ENCODE measurements around the gene FGD3.
A peak's percentile ranks its signal among the peaks of the same experiment; 100 is the strongest.

FGD3 gene

DNA sequence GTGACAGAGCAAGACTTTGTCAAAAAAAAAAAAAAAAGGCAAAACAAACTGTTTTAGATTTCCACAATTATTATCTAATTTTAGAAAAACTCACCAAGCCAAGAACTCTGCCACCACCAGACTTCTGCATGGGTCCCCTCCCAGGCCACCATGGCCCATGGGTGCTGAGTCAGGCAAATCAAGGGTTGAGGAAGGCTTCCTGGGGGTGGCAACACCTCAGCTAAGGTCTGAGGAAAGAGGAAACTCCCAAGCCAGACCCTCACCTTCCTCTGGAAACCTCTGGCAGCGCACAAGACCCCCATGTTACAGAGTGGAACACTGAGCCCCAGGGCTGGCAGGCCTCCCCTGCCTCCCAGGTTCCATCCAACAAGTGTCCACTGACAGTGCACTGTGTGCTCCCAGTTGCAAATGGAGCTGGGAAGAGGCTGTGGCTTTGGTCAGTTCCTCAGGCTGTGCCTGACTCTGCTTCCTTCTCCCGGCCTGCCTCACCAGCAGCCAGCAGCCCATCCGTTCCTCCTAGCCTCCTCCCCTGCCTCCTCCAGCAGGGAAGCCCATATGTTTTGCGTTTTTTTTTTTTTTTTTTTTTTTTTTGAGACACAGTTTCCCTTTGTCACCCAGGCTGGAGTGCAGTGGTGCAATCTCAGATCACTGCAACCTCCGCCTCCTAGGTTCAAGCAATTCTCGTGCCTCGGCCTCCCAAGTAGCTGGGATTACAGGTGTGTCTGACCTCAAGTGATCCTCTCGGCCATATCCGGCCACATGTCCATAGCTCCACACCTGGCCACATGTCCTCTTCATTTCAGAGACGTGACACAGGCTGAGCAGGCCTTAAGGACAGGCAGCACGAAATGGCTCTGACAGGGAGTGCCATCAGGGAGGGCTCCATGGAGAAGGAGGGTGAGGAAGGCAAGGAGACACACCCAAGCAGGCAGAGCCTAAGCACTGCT, 107.7 kb downstream of the FGD3 start:
- no peak for DNase-seq

DNA sequence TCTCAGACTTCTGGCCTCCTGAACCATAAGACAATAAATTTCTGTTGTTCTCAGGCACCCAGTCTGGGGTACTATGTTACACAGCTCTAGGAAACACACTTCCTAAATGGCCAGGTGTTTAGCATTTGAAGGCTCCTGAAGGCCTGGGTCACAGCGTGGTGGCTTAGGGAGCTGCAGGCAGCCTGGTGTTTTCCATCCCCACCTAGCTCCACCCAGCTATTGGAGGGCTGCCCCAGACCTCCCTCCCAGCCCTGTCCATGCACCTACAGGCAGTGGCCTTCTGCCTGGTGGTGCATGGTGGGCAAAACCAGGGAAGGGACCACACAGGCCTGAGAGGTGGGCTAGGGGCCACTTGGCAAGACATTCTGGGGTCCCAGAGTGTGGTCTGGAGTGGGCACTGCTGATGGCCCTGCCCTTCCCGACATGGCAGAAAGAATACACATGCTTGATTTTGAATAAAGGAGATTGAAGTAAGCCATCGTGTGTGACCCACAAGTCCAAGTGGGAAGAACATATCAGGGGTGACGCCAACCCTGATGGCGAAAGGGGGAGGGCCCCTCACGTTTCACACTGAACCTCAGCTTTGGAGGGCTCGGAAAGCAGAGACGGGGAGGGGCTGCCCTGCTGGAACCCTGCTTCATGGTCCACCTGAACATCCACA, 109.8 kb downstream of the FGD3 start:
- no peak for DNase-seq

DNA sequence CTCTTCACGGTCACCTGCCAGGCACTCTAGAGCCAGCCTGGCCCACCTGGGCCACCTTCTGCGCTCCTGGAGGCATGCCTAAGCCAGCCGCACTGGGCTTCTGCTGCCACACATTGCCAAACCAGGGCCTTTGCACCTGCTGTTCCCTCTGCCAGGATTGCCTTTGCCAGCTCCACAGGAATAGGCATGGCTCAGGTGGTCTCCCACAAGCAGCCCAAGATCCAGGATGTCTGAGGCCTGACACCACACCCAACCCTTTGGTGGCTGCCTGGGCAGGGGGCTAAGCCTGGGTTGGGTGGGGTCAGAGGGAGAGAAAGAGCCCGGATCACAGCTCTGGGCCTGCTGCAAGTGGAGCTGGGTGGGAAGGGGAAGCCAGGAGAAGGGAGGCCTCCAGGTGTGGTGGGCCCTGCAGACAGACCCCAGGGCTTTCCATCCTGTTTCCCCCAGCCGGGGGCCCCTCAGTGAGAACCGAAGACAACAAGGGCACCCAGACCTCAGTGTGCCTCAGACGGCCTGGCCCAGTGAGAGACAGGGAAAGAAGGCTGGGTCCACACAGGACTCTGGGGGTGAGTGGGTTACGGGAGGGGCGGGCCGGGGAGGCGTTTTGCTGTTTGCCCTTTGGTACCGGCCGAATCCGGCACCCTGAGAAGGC, 110.5 kb downstream of the FGD3 start:
- no peak for DNase-seq

DNA sequence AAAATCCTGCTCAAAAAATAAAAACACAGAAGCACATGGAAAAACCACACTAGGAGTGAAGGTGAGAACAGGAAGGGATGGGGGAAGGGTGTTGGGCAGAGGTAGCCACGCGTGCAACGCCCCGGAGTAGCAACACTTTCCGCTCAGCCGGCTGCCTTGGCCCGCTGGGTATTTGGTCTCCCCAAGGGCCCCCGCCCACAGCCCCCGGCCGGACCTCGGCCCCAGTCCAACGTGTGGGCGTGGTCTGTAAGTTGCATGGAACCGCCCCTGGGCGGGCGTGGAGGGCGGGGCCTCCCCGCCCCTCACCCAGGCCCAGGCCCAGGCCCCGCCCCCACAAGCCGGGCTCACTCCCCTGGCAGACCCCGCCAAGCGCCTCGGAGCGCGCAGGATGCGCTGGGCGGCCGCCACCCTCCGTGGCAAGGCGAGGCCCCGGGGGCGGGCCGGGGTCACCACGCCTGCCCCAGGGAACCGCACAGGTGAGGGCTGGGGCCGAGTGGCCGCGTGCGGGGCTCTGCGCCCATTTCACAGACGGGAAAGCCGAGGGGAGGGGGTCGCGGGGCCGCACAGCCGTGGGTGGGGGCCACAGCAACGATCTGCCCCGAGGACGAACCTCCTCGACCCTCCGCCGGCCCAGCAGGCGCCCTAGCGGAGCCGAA, 111.2 kb downstream of the FGD3 start, which contains the start of gene SUSD3:
Gene SUSD3, plus strand, starts transcription at position 347 of the 656 bp plus-strand sequence. Its CDS starts 42 bp downstream, at position 389.
- DNase-seq, result peak; percentile 81 to 86

DNA sequence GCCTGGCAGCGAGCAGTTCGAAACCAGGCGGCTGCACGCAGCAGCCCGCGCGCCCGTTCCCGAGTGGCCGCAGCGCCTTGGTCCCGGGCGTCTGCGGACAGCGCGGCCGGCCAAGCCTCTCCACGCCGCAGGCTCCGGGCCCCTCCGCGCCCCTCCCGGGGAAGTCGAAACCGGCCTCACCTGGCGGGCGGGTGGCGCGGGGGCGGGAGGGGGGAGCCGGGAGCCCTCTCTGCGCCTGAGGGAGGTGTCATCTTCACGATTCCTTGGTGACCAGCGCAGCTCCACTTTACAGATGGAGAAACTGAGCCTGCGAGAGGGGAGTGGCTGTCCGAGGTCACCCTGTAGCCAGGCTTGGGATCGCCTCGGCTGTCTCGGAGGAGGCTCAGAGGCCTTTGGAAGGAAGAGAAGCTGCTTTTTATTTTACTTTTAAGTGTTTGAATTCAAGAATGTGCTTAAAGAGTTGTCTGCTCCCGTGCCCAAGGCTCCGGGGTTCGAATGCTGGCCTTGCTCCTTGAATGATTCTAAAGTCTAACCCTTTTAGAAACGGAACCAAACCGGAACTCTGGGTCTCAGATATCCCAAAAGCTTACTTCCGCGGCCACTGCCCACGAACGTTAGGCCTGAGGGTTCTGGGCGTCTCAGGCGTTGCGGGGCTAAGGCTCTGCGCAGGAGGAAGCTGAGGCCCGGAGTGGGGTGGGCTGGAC, 111.8 kb downstream of the FGD3 start:
- peak; percentile 60 to 61 for DNase-seq

DNA sequence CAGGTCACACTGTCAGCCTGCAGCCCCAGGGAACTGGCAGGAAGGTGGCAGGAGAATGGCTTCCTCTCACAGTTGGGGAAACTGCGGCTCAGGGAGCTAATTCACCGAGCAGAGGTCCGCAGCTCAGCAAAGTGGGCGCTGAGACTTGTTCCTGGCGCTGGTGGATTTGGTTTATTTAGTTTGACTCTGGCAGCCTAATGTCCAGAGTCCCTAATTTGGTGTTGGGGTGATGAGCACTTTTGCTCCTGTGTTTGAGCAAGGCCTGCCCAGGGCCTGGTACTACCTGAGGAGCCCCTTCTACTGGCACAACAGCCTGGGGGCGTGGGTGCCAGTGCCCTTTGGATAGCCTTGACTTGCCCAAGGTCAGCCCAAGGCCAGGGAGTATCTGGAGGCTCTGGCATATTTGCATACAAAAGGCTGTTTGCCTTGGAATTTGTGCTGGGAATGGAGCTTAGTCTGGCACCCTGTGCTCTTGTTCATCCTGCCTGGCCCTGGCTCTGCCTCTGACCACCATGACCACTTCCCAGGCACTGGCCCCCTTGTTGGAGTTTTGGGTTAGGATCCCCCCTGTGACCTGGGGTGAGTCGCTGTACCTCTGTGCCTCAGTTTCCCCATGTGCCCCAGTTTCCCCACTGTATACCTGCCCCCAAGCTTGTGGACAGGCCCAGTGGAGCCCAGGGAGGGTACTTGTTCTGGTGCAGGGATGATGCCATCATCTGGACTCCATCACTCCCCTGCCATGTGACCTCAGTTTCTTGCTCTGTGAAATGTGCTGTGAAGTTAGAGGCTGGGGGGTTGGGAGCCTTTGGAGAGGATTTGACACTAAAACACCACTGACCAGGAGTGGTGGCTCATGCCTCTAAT, 112.6 kb downstream of the FGD3 start:
- DNase-seq, result no peak

DNA sequence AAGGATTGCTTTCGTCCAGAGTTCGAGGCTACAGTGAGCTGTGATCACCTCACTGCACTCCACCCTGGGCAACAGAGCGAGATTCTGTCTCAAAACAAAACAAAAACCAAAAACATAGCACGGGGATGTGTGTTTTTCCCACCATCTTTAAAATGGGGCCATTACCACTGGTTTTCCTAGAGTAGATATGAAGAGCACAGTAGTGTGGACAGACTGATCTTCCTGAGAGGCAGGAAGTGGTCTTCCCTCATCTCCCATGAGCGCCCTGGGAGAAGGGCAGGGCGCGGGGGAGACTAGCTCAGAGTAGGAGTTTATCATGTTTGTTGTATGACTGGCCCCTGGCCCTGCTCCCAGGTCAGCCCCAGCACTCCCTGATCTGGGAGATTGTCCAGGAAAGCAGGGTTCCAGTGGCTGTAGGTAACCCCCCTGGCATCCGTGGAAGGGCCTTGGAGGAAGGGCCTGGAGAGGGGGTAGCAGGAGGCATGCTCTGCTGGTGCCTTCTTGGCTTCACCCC, 113.5 kb downstream of the FGD3 start:
- DNase-seq, result no peak

DNA sequence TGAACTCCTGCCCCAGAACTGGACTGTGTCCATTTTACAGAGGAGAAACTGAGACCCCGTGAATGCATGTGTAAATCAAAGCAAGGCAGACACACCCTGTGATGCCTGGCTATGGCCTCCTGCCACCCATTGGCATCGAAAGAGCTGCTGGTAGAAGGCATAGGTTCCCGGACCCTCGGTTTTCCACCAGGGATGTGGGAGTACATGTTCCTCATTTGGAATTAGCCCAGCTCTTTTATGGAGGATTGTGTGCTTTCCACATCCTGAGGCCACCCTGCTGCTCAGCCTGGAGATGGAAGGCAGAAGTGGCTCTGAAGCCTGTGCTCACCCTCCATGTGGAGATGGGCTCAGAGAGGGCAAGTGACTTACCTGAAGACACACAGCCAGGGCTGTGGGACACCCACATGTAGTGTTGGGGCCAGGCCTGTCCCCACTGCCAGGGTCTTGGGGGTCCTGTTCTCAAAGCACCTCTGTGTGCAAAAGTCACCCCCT, 114.0 kb downstream of the FGD3 start:
- DNase-seq, result no peak

DNA sequence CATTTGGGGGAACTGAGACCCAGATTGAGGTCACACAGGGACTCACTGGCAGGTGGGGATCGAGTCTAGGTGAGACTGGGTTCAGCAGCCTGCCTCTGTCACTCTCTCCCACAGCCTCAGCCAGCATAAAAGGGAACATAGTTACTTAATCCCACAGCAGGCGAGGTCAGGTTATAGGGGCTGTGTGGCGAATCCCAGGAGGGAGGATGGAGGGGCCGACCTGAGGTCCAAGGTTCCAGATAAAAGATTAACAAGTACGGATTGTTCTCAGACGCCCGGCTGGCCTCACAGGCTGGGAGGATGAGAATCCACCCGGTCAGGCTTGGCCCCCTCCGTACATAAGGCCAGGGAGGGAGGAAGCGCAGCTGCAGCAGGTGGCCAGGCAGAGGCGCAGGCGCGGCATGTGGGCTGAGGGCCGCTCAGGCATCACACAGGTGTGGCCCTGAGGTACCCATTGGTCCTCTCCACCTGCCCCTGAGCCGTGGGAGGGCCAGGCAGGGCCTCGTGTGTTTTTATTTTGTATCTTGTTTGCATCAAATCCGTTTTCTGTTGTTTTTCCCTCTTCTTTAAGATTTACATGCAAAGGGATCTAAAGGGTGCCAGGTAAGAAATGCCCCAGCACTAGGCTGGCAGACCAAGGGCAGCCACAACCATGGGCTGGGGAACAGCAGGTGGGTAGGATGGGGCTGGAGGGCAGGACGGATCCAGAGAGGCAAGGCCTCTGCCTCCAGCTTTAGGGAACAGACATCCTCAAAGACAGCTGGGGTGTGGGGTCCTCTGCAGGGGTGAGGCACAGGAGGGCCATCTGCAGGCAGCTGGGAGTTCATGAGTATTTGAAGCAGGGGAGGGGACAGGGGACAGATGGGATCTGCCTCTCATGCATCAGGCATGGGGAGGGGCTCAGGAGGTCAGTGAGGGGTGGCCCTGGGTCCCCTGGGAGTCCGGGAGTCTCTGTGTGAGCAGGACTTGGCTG, 114.8 kb downstream of the FGD3 start:
- peak; percentile 50 to 61 for DNase-seq

DNA sequence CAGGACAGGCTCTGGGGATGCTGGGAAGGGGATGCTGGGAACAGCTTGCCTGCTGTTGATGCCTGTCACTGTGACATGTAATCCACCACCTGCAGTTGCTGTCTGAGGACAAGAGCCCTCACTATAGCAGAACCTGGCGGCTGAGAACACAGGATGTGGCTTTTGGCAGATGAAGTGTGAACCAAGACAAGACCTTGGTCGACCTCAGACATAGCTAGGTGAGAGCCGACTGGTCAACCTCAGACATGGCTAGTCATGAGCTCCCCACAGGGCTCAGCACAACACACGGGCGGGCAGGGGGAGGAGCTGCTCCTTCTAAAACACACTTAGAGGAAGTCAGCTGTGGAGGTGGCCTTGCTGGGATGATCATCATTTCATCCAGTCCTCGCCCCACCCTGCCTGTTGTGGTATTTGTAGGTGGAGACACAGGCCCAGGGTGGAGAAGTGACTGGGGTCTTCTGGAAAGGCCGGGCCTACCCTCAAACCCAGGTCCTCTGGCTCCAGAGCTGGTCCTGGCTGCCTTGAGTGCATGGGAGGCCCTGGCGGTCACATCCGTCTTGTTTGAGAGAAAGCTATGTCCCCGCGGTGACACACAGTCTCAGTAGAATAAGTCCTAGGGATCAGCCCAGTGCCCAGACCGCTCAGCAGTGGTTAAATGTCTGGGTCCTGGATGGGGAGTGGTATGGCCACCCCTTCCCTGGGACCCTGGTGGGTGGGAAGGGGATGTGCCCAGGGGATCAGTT, 117.2 kb downstream of the FGD3 start:
- DNase-seq, result peak; percentile 89 to 91

DNA sequence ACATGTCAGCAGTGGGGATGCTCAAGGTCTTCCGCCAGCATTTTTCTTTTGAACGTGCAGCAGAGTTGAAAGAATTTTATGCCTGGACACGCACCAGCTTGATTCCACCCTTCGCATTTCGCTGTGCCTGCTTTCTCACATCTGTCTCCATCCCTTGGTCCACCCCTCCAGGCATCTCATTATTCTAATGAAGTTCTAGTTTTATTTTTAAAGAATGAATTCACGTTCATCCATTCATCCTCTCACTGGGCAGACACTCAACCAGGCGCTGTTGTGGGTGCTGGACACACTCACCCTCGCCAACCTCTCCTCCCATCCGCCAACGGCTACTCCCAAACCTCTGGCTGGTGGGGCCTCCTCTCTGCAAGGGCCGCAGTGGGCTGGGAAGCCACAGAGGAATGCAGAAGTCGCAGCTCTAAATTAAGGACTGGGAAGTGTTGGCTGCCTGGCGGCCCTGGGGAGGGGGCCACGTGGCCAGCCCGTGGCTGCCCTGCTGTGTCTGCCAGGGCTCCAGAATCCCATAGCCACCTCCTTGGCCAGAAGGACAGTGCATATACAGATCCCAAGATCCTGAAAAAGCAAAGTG, 117.9 kb downstream of the FGD3 start:
- DNase-seq, result no peak

DNA sequence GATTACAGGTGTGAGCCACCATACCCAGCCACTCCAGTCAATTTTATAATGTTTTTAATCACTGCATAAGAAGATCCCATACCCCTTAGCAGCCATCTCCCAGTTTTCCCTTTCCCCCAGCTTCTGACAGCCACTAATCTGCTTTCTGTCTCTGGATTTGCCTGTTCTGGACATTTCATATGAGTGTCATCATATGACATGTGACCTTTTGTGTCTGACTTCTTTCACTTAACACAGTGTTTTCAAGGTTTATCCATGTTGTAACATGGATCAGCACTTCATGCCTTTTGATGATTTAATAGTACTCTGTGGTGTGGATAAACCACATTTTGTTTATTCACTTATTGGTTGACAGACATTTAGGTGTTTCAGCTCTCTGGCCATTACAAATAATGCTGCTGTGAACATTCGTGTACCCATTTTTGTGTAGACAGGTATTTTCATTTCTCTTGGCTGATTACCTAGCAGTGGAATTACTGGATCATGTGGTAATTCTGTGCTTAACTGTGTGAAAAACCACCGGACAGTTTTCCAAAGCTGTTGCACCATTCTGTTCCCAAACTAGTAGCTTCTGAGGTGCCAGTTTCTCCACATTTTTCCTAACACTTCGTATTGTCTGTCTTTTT, 119.8 kb downstream of the FGD3 start:
- no peak for DNase-seq

DNA sequence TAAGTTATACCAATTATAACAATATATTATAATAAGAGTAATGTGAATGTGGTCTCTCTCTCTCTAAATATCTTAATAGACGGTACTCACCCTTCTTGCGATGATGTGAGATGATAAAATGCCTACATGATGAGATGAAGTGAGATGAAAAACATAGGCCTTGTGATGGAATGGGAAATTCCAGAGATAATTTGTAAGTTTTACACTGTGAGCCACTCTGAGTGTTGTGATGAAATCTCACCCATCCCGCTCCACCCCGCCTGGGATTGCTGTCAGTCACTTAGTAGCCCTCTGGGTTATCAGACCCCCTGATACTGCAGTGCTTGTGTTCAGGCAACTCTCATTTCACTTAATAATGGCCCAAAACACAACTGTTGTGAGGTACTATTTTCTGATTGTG, 121.6 kb downstream of the FGD3 start:
- no peak for DNase-seq

DNA sequence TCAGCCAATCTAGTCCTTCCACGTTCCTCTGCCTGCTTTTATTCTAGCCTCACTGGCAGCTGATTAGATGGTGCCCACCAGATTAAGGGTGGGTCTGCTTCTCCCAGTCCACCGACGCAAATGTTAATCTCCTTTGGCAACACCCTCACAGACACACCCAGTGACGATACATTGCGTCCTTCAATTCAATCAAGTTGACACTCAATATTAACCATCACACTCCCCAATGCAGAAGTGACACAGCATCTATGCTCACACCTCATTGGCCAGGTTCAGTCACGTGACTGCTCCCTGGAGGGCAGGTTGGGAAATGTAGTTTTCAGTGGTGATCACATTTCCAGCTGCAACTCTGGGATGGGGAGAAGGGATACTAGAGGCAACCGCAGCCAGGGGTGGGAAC, 124.1 kb downstream of the FGD3 start:
- DNase-seq, result peak; percentile 55 to 59

DNA sequence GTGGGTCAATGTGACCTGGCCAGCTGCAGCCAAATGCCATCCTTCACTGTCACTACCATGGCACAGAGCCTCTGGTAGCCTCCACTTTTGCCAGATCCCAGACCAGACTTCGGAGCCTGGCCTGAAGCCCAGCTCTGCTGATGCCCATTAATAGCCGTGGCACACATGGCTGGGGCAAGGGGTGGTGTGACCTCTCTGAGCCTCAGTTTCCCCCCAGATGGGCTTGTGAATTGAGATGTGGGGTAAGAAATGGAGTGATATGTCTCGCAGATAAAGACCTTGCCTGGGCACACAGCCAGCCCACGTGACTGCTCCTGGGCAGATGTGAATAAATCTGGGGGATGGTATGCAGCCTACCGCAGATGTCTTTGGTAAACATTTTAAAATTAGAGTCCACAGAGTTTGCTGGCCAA, 125.1 kb downstream of the FGD3 start:
- DNase-seq, result peak; percentile 65 to 67

DNA sequence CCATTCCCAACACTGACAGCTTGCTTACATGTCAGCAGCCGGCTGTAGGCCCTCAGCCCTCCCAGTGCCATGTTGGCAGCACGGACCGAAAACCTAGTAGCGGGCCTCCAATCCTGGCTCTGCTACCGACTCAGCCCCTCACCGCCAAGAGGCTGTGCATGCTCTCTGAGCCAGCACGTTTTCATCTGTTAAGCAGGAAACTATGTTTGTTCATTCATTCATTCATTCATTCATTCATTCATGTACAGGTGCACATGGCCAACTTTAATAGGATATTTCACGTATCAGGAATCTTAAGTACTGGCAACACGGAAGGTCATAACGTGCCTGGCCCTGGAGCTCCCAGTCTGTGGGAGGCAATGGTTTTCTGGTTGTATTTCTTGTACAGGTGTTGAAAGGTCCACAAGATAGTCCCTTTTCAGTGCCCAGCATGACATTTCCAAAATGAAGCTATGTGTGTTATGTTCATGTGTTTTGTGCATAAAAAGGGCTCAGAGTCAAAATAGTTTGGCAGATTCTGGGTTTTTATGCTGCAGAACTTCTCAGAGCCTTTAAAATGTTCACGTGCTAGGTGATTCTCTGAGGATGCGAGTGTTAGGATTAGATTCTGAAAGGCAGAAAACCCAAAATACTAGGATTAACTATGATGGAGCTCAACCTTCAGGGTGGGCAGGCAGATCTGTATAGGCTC, 128.9 kb downstream of the FGD3 start:
- no peak for DNase-seq

DNA sequence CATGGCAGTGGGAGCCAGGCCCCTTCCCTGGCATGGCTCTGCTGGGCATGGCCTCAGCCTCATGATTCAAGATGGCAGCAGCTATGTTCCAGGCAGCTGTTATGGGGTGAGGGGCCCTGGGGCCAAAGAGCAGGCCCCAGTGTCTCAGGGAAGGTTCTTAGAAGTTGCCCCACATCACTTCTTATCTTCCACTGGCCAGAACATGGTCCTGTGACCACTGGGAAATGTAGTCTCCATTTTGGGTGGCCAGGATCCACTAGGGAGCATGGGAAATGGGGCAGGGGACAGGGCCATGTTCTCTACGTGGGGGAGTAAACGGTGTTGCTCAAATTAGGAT, 129.4 kb downstream of the FGD3 start:
- DNase-seq, result no peak

DNA sequence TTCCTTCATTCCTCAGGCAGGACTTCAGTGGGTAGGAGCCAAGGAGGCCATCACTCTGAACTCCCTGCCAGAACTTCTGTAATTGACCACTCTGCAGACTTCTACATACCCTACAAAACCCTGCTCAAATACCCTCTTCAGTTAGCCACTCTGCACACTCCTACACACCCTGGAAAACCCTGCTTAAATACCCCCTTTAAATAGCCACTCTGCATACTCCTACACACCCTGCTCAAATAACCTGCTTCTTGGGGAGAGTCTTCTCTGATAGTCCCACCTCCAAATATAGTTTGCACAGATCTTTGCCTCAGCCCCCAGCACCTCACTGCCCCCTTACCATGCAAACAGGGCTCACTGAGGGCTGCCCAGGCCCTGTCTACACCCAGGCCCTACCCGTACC, 130.0 kb downstream of the FGD3 start:
- no peak for DNase-seq

Data from activated T-cell treated with anti-CD3 and anti-CD28 coated beads, Interleukin-2, amount 50 U/mL, for 48 hours (primary cell).